IMR-90 (cell line): Measurements from ENCODE around the gene NMNAT1. TPM values are rescaled to one million over a fixed set of nuclear protein-coding genes. Genes with fewer than 3 reads are reported as not detected.

Source experiments
- ATAC-seq: fragments of 200-7000 bp; cut with Tn5 transposase; 2 replicates; pipeline ENCODE4 v1.9.1; 2020; ENCODE audit warnings: low read depth, mild to moderate bottlenecking, moderate library complexity
- BruUV-seq: library from RNA; stranded (reverse); fragments of 400-500 nt; replicated peaks from 2 replicates; lab custom pipeline; 2021; lab: Mats Ljungman, UMichigan
- CTCF ChIA-PET: fragments of 300-600 bp; formaldehyde crosslinking; extraction: SDS; loops from one replicate; lab custom pipeline; 2021; ENCODE audit warnings: antibody characterized with exemption; lab: Yijun Ruan, JAX
- POLR2A ChIA-PET: fragments of 300-600 bp; sonication (Branson Sonifier 250); formaldehyde crosslinking; loops from one replicate; lab custom pipeline; 2022; ENCODE audit warnings: antibody characterized with exemption; ENCODE audit not compliant: unreplicated experiment; lab: Charles Lee
- DNase-seq: peaks from one replicate; pipeline ENCODE4 v3.0.0; 2013
- H2AFZ ChIP-seq: replicated peaks from 2 replicates; pipeline ENCODE3; 2013; ENCODE audit warnings: low read length, mild to moderate bottlenecking; ENCODE audit not compliant: poor library complexity
- H2AK5ac ChIP-seq: 2 replicates; pipeline ENCODE4 v1.6.1; 2013; ENCODE audit warnings: low read depth, low read length, inconsistent platforms
- H2AK9ac ChIP-seq: replicated peaks from 2 replicates; pipeline ENCODE3; 2013; ENCODE audit warnings: mild to moderate bottlenecking, low read depth, low read length, moderate library complexity; ENCODE audit not compliant: poor library complexity
- H2BK120ac ChIP-seq: 2 replicates; pipeline ENCODE4 v1.6.1; 2013; ENCODE audit warnings: low read depth, low read length, inconsistent platforms
- H2BK15ac ChIP-seq: 3 replicates; pipeline ENCODE4 v1.6.1; 2013; ENCODE audit warnings: low read depth, low read length, inconsistent platforms
- H2BK20ac ChIP-seq: 2 replicates; pipeline ENCODE4 v1.6.1; 2013; ENCODE audit warnings: low read depth, mild to moderate bottlenecking, inconsistent platforms, low read length, moderate library complexity
- H2BK5ac ChIP-seq: 2 replicates; pipeline ENCODE4 v1.6.1; 2013; ENCODE audit warnings: mild to moderate bottlenecking, low read depth, low read length, inconsistent platforms; ENCODE audit not compliant: poor library complexity, severe bottlenecking
- H3K14ac ChIP-seq: replicated peaks from 2 replicates; pipeline ENCODE4 v1.6.1; 2013; ENCODE audit warnings: low read depth, low read length, inconsistent platforms
- H3K18ac ChIP-seq: 2 replicates; pipeline ENCODE4 v1.6.1; 2013; ENCODE audit warnings: low read depth, low read length, control low read depth
- H3K23ac ChIP-seq: 2 replicates; pipeline ENCODE4 v1.6.1; 2013; ENCODE audit warnings: low read depth, low read length, inconsistent platforms
- H3K27ac ChIP-seq: 2 replicates; pipeline ENCODE4 v1.5.1; 2013; ENCODE audit warnings: mild to moderate bottlenecking, control low read depth, low read length; ENCODE audit not compliant: insufficient read depth
- H3K27me3 ChIP-seq: 2 replicates; pipeline ENCODE4 v1.6.1; 2013; ENCODE audit warnings: low read length; ENCODE audit not compliant: control insufficient read depth, insufficient read depth
- H3K36me3 ChIP-seq: 2 replicates; pipeline ENCODE4 v1.6.1; 2013; ENCODE audit warnings: low read length, mixed read lengths; ENCODE audit not compliant: control insufficient read depth, insufficient read depth
- H3K4ac ChIP-seq: 2 replicates; pipeline ENCODE4 v1.6.1; 2013; ENCODE audit warnings: low read depth, low read length, inconsistent platforms
- H3K4me1 ChIP-seq: 2 replicates; pipeline ENCODE4 v1.6.1; 2013; ENCODE audit warnings: low read length, mixed read lengths; ENCODE audit not compliant: control insufficient read depth, insufficient read depth
- H3K4me2 ChIP-seq: 2 replicates; pipeline ENCODE4 v1.6.1; 2013; ENCODE audit warnings: low read depth, mild to moderate bottlenecking, control low read depth, low read length, moderate library complexity
- H3K4me3 ChIP-seq: 2 replicates; pipeline ENCODE4 v1.5.1; 2013; ENCODE audit warnings: low read depth, mild to moderate bottlenecking, control low read depth, low read length, moderate library complexity; ENCODE audit not compliant: insufficient read depth
- H3K56ac ChIP-seq: 2 replicates; pipeline ENCODE4 v1.6.1; 2013; ENCODE audit warnings: low read length, inconsistent platforms; ENCODE audit not compliant: insufficient read depth; ENCODE audit errors: extremely low read depth
- H3K79me1 ChIP-seq, 2 experiments: 2 replicates each; pipeline ENCODE4 v1.6.1; 2013; ENCODE audit warnings: low read length in 2 of 2, inconsistent platforms in 1 of 2, low read depth in 1 of 2
- H3K9ac ChIP-seq: 2 replicates; pipeline ENCODE4 v1.6.1; 2013; ENCODE audit warnings: low read depth, low read length, control low read depth
- H3K9me1 ChIP-seq: 2 replicates; pipeline ENCODE4 v1.6.1; 2013; ENCODE audit warnings: low read length, inconsistent platforms; ENCODE audit not compliant: insufficient read depth
- H3K9me3 ChIP-seq: 2 replicates; pipeline ENCODE4 v1.6.1; 2013; ENCODE audit warnings: low read length; ENCODE audit not compliant: control insufficient read depth, insufficient read depth
- H4K20me1 ChIP-seq: 2 replicates; pipeline ENCODE4 v1.6.1; 2013; ENCODE audit warnings: low read length, inconsistent platforms; ENCODE audit not compliant: insufficient read depth
- H4K5ac ChIP-seq: 2 replicates; pipeline ENCODE4 v1.6.1; 2013; ENCODE audit warnings: mild to moderate bottlenecking, low read depth, low read length, control low read depth
- H4K8ac ChIP-seq, 2 experiments: 2 replicates each; pipeline ENCODE4 v1.6.1; 2013; ENCODE audit warnings: low read depth in 2 of 2, low read length in 2 of 2, control low read depth in 1 of 2, inconsistent platforms in 1 of 2
- H4K91ac ChIP-seq: 2 replicates; pipeline ENCODE4 v1.6.1; 2013; ENCODE audit warnings: low read depth, low read length, inconsistent platforms; ENCODE audit not compliant: insufficient read depth
- CEBPB ChIP-seq: IDR thresholded peaks from 2 replicates; pipeline ENCODE4 v1.6.1; 2012; ENCODE audit warnings: low read depth, low read length, improper control_type of control experiment
- MXI1 ChIP-seq: IDR thresholded peaks from 2 replicates; pipeline ENCODE4 v1.6.1; 2012; ENCODE audit warnings: low read depth, mild to moderate bottlenecking, low read length, moderate library complexity, borderline replicate concordance
- RAD21 ChIP-seq: IDR thresholded peaks from 2 replicates; pipeline ENCODE4 v1.6.1; 2012; ENCODE audit warnings: low read length, improper control_type of control experiment
- RFX5 ChIP-seq: IDR thresholded peaks from 2 replicates; pipeline ENCODE4 v1.8.0; 2012; ENCODE audit warnings: low read depth, mild to moderate bottlenecking, low read length, moderate library complexity
- whole genome bisulfite sequencing, 2 experiments: methylation state at CpG; one replicate each; pipeline versions ENCODE4 v1.1.5 to v1.1.7; 2013; ENCODE audit warnings: missing lambda C conversion rate in 2 of 2; ENCODE audit not compliant: insufficient read length in 1 of 2; ENCODE audit errors: extremely low coverage in 2 of 2; 5-methylcytosine and 5-hydroxymethylcytosine counted together
- dilution Hi-C: fragments of 300-500 bp; cut with HindIII; formaldehyde crosslinking; loops from one replicate; pipeline ENCODE4 v1.14.3; 2018; ENCODE audit warnings: low sequenced_read_pairs; ENCODE audit not compliant: unreplicated experiment
- in situ Hi-C: fragments of 300-500 bp; cut with MboI; formaldehyde crosslinking; loops from 3 replicates; pipeline ENCODE4 v1.14.3; 2019; ENCODE audit warnings: low sequenced_read_pairs, inconsistent platforms, mixed read lengths
- intact Hi-C: fragments of 100-400 bp; cut with micrococcal nuclease; formaldehyde crosslinking; loops from 2 replicates; pipeline ENCODE4 v1.10.0; 2022
- polyA plus RNA-seq, 3 experiments: library from polyadenylated mRNA; depleted of rRNA; stranded (reverse); fragments of >200 nt; gene quantifications; 2 replicates each; pipeline ENCODE4 v1.2.3, GENCODE V29; 2012; ENCODE audit warnings: low replicate concordance in 1 of 3
- total RNA-seq: library from RNA; depleted of rRNA; stranded (reverse); fragments of >200 nt; gene quantifications from 2 replicates; pipeline ENCODE4 v1.2.3, GENCODE V29; 2012
- TF ChIP-seq, protein P1 (sequence below): fragments of 150-350 bp; IDR thresholded peaks from 2 replicates; pipeline ENCODE4 v1.6.1; 2016; ENCODE audit warnings: low read depth, mild to moderate bottlenecking, low read length, moderate library complexity, borderline replicate concordance

The NMNAT1 gene
- total and polyA plus RNA-seq, 2 of the 4 experiments (the other 2 are of a cell fraction), result 9.1 to 11.7 TPM

DNA sequence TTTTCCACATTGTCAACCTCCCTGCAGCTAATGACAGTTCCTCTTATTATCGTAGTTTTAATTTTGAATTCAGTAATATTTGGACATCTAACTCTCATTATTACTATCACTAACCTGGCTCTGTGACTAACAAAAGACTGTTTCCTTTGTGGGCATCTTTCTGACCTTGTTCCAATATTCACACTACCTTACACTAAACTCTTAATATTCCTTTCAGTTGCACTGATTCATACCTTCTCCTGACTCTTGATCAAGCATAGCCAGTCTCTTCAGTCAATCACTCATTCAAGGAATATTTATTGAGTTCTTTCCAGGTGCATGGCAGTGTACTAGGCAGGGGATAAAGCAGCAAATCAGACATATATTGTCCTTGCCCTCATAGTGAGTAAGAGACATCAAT, 25.4 kb upstream of the NMNAT1 start:
- Histone ChIP-seq H3K36me3 (no peaks in the 10 kb centered on the region), H3K79me1 (no peaks in the 10 kb centered on the region), H3K27ac (no peak overlapping the region), H4K91ac (no peak overlapping the region), H3K4me2 (no peak overlapping the region), H4K20me1 (no peaks in the 10 kb centered on the region), H2AK9ac (no peak overlapping the region), H3K56ac (no peak overlapping the region), H3K9me1 (no peaks in the 10 kb centered on the region), H2AK5ac (no peak overlapping the region), H3K27me3 (no peaks in the 10 kb centered on the region), H3K4me1 (no peaks in the 10 kb centered on the region), H3K23ac (no peak overlapping the region), H2BK120ac (no peak overlapping the region), H2BK20ac (no peak overlapping the region), H3K4ac (no peak overlapping the region), H3K9ac (no peak overlapping the region), H4K8ac (no peak overlapping the region), H3K9me3 (no peaks in the 10 kb centered on the region), H2BK5ac (no peak overlapping the region), H3K14ac (no peak overlapping the region), H2BK15ac (no peak overlapping the region), H2AFZ (no peak overlapping the region), H4K5ac (no peak overlapping the region), H3K4me3 (no peak overlapping the region), H3K18ac (no peak overlapping the region)
- no TSS peak for BruUV-seq
- intact Hi-C loops (no loop called here), in situ Hi-C loops (no loop called here), dilution Hi-C loops (no loop called here)
- no peak for TF ChIP-seq RFX5
- TF ChIP-seq, protein P1, sequence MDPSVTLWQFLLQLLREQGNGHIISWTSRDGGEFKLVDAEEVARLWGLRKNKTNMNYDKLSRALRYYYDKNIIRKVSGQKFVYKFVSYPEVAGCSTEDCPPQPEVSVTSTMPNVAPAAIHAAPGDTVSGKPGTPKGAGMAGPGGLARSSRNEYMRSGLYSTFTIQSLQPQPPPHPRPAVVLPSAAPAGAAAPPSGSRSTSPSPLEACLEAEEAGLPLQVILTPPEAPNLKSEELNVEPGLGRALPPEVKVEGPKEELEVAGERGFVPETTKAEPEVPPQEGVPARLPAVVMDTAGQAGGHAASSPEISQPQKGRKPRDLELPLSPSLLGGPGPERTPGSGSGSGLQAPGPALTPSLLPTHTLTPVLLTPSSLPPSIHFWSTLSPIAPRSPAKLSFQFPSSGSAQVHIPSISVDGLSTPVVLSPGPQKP, result no peak
- no peak for TF ChIP-seq RAD21
- TF ChIP-seq MXI1, result no peak
- no peak for TF ChIP-seq CEBPB
- POLR2A ChIA-PET, result interaction anchor here (0.6 kb wide), 1 partner anchor 1218 kb away, joined by 3 read pairs; no protein-coding TSS in a partner anchor
- no CpG with 5 or more reads among the region's 1 CpG for WGBS, 2 experiments
- DNase-seq, result no peak
- ATAC-seq, result no peak
- CTCF ChIA-PET, result no interaction called here
